Kidney epithelial cell (primary cell): ENCODE results near the gene UBE2I. TPM values are rescaled to one million over a fixed set of nuclear protein-coding genes. Genes with fewer than 3 reads are reported as not detected.

Source experiments
- DNase-seq: peaks from one replicate; pipeline ENCODE4 v3.0.0-alpha.2; 2010; ENCODE audit warnings: low read depth
- H3K27me3 ChIP-seq: 2 replicates; pipeline ENCODE4 v1.6.0; 2011; ENCODE audit warnings: low read length; ENCODE audit not compliant: control insufficient read depth, insufficient read depth
- H3K36me3 ChIP-seq: 2 replicates; pipeline ENCODE4 v1.5.1; 2011; ENCODE audit warnings: low read length; ENCODE audit not compliant: control insufficient read depth, insufficient read depth
- H3K4me3 ChIP-seq: 2 replicates; pipeline ENCODE4 v1.5.1; 2011; ENCODE audit warnings: low read depth, mild to moderate bottlenecking, control low read depth, low read length
- total RNA-seq: library from RNA; depleted of rRNA; stranded (reverse); fragments of >200 nt; gene quantifications from 2 replicates; pipeline ENCODE4 v1.2.3, GENCODE V29; 2015
- TF ChIP-seq, protein P1 (sequence below): IDR thresholded peaks from 2 replicates; pipeline ENCODE4 v1.5.1; 2011; ENCODE audit warnings: mild to moderate bottlenecking, moderate library complexity, low read length, control low read depth, inconsistent platforms; ENCODE audit not compliant: insufficient read depth, poor library complexity, severe bottlenecking

Gene UBE2I
- total RNA-seq, 1 donor from 2014 or later: 139 TPM

DNA sequence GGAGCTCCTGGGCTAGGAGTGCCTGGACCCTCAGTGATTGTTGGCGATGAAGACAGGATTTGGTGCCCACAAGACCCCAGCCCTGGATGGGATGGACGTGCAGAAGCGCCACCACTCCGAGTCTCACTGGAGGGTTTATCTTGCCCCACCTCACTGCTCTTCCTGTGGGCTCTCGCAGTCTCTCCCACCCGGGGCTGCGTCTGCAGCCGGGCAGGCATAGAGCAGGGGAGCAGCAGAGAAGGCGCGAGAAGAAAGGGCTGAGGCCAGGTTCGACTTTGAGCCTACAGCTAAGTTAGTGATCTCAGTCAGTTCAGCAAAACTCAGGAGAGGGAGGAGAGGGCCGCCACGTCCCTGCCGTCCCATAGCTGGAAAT is 6.6 kb downstream of the UBE2I start:
- Histone ChIP-seq H3K36me3 (peaks cover 6% of the 10 kb centered on the region), H3K27me3 (no peaks in the 10 kb centered on the region), H3K4me3 (no peak overlapping the region)
- DNase-seq: no peak
- TF ChIP-seq, protein P1, sequence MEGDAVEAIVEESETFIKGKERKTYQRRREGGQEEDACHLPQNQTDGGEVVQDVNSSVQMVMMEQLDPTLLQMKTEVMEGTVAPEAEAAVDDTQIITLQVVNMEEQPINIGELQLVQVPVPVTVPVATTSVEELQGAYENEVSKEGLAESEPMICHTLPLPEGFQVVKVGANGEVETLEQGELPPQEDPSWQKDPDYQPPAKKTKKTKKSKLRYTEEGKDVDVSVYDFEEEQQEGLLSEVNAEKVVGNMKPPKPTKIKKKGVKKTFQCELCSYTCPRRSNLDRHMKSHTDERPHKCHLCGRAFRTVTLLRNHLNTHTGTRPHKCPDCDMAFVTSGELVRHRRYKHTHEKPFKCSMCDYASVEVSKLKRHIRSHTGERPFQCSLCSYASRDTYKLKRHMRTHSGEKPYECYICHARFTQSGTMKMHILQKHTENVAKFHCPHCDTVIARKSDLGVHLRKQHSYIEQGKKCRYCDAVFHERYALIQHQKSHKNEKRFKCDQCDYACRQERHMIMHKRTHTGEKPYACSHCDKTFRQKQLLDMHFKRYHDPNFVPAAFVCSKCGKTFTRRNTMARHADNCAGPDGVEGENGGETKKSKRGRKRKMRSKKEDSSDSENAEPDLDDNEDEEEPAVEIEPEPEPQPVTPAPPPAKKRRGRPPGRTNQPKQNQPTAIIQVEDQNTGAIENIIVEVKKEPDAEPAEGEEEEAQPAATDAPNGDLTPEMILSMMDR: no peak

DNA sequence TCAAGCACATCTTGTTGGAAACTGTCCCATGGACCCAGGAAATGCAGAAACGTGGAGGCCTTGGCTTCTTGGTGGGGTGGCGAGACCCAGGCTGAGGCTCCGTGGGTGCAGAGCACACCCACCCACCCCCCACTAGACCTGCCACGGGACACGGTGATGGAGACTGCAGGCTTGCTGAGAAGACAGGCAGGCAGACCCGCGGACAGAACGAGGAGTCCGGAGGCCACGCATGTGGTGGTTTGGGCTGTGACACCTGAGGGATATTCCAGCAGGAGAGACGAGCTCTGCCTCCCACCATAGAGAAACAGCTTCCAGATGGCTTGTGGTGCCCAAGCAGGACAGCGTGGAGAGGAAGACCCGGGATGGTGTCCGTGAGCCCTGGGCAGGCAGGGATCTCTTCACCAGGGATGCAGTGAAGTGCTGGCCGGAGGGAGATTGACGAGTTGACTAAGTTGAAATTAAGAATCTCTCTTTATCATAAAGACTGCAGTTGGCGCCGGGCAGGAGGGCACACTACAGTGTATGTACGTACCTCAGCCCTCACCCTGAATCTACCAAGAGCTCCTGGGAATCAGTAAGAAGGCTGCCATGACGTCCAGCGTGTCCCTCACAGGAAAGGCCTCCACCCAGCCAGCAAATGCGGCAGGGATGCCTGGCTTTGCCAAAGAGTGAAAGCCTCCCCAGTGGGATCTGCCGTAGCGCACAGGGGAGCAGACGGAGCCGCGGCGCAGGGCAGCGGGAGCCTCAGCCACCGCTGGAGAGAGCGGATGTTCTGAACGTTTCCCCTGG is 8.2 kb downstream of the UBE2I start:
- no peak for DNase-seq
- Histone ChIP-seq H3K36me3 (peaks cover 9% of the 10 kb centered on the region), H3K27me3 (no peaks in the 10 kb centered on the region), H3K4me3 (no peak overlapping the region)
- TF ChIP-seq, protein P1: no peak

DNA sequence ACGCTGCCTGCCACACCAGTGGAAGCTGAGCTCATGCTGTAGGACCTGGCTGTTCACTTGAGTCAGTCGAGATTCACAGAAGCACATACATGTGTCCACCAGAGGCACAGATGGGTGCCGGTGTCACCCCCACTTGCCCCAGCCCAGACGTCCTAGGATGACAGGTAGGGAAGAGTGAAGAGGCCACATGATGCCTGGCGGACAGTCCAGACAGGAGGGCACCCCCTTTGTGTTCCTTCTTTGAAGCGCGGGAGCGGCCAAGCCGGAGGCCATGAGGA is 8.8 kb downstream of the UBE2I start:
- H3K36me3 ChIP-seq: peaks cover 7% of the 10 kb centered on the region
- TF ChIP-seq, protein P1: no peak
- H3K27me3 ChIP-seq: no peaks in the 10 kb centered on the region
- no peak for DNase-seq
- no peak overlapping the region for H3K4me3 ChIP-seq

DNA sequence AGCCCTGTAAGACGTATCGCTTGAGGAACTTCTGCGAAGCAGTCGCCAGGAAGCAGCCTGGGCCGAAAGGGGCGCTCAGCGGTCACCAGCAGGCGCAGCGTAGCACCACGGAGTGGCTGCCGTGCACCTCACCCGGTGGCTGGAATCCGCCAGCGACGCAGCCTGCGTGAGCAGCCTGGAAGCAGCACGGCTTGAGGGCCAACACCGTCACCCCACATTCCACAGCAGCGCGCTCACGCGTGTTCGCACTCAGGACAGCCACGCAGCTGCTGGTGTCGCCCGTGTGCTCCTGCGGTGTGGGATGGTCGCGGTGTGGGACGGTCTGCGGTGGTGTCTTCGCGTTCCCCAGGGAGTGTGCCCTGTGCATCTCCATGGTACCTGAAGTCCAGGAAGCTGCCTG is 9.6 kb downstream of the UBE2I start:
- no peak overlapping the region for H3K4me3 ChIP-seq
- no peaks in the 10 kb centered on the region for H3K27me3 ChIP-seq
- DNase-seq: no peak
- TF ChIP-seq, protein P1: no peak
- peaks cover 7% of the 10 kb centered on the region for H3K36me3 ChIP-seq

DNA sequence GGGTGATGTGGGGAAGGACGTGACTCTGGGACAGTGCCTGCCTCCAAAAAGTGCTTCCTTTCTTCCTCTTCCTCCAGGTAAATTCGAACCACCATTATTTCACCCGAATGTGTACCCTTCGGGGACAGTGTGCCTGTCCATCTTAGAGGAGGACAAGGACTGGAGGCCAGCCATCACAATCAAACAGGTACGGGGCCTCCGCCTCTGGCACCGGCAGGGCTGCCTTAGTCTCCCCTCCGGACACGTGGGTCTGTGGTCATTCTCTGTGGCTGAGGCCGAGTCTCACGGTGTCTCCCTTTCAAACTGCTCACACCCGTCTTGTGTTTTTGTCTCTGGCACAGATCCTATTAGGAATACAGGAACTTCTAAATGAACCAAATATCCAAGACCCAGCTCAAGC is 10.7 kb downstream of the UBE2I start:
- TF ChIP-seq, protein P1: no peak
- H3K4me3 ChIP-seq: no peak overlapping the region
- H3K36me3 ChIP-seq: peaks cover 7% of the 10 kb centered on the region

DNA sequence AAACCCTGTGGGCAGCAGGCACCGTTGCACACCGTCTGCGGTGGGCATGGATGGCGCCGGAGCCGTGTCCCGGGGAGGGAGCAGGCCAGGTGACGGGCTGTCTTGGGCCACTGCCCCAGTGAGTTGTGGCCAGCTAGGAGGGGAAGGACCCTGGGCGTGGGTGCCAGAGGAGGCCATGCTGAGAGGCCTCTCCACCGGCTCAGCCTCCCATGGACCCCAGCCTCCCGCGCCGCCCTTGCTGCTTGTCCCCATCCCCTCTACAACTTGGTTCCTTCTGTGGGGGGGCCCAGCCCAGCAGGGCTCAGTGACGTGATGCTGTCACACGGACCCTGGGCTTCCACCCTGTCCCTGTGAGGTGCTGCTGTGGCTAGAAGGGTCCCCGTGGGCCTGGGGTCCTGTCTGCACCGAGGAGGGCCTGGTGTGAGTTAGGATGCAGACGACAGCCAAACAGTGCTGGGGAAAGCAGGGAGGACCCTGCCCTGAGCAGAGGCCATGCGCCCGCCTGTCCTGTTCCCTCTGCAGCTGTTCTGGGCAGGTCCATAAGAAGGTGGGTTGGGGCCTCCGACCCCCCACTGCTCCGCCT is 11.3 kb downstream of the UBE2I start:
- Histone ChIP-seq H3K36me3 (peaks cover 7% of the 10 kb centered on the region), H3K4me3 (no peak overlapping the region), H3K27me3 (no peaks in the 10 kb centered on the region)
- no peak for DNase-seq
- TF ChIP-seq, protein P1: no peak

More for the DNA sequence above, 10.7 kb downstream of the UBE2I start:
- DNase-seq: no peak
- no peaks in the 10 kb centered on the region for H3K27me3 ChIP-seq
